ENCODE measurements around the gene GPR39. TPM values are rescaled to one million over a fixed set of nuclear protein-coding genes. Genes with fewer than 3 reads are reported as not detected.

Gene GPR39
- total RNA-seq, 1 experiment from 2014 or later: 20.9 TPM

DNA sequence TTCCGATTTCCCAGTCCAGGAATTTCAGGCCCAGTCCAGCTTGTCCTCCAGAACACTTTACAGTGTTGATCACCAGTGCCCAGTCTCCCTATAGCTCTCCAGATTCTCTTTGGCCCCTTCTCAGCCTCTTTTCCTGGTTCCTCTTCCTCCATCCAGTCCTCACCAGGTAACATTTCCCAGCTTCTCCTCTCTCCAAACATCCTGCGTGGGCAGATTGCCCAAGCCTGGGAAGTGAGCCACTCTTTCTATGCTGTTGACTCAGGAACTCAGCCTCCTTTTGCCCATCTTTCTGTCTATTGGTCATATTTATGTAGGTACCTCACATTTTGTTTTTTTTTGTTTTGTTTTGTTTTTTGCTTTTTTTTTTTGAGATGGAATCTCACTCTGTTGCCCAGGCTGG is 144.0 kb downstream of the GPR39 start:
- intact Hi-C loops (cut with micrococcal nuclease; ENCODE audit: unreplicated experiment): no loop called here
- H4K20me1 ChIP-seq (ENCODE audit: insufficient read depth): no peaks in the 10 kb centered on the region
- H2AFZ ChIP-seq: no peak overlapping the region
- H3K4me2 ChIP-seq: no peak overlapping the region
- POLR2A ChIA-PET (ENCODE audit: unreplicated experiment): no interaction called here
- no peak for DNase-seq
- H3K9me2 ChIP-seq (ENCODE audit: insufficient read depth): no peaks in the 10 kb centered on the region
- H3K4me3 ChIP-seq: no peak overlapping the region
- CTCF ChIA-PET: no interaction called here
- H3K79me2 ChIP-seq (ENCODE audit: low read depth): peaks cover 12% of the 10 kb centered on the region
- H3K4me1 ChIP-seq (replicated peaks; ENCODE audit: insufficient read depth): no peaks in the 10 kb centered on the region
- TF ChIP-seq EZH2 (IDR thresholded peaks at IDR 0.05; ENCODE audit: low read depth) (no peak), CTCF (conservative IDR thresholded peaks at IDR 0.05) (no peak)
- no peaks in the 10 kb centered on the region for H3K9me3 ChIP-seq (ENCODE audit: insufficient read depth, low read depth)
- BruUV-seq (replicated peaks): no TSS peak
- no peaks in the 10 kb centered on the region for H3K36me3 ChIP-seq (ENCODE audit: low read depth)
- H3K27me3 ChIP-seq (ENCODE audit: insufficient read depth, low read depth): no peaks in the 10 kb centered on the region
- no peak overlapping the region for H3K27ac ChIP-seq
- no peaks in the 10 kb centered on the region for H3F3A ChIP-seq (ENCODE audit: insufficient read depth, low read depth)

- intact Hi-C loops (cut with micrococcal nuclease; ENCODE audit: unreplicated experiment): no loop called here
- H2AFZ ChIP-seq: no peak overlapping the region
- peaks cover 6% of the 10 kb centered on the region for H3K79me2 ChIP-seq (ENCODE audit: low read depth)
- H3K4me3 ChIP-seq: no peak overlapping the region
- H3K36me3 ChIP-seq (ENCODE audit: low read depth): no peaks in the 10 kb centered on the region
- no peaks in the 10 kb centered on the region for H3F3A ChIP-seq (ENCODE audit: insufficient read depth, low read depth)
- no peaks in the 10 kb centered on the region for H4K20me1 ChIP-seq (ENCODE audit: insufficient read depth)
- no peaks in the 10 kb centered on the region for H3K9me2 ChIP-seq (ENCODE audit: insufficient read depth)
- H3K4me2 ChIP-seq: no peak overlapping the region
- H3K9me3 ChIP-seq (ENCODE audit: insufficient read depth, low read depth): no peaks in the 10 kb centered on the region
- POLR2A ChIA-PET (ENCODE audit: unreplicated experiment): no interaction called here
- BruUV-seq (replicated peaks): no TSS peak
- no peaks in the 10 kb centered on the region for H3K4me1 ChIP-seq (replicated peaks; ENCODE audit: insufficient read depth)
- DNase-seq: no peak
- H3K27ac ChIP-seq: no peak overlapping the region
- CTCF ChIA-PET: no interaction called here
- TF ChIP-seq CTCF (conservative IDR thresholded peaks at IDR 0.05) (no peak), EZH2 (IDR thresholded peaks at IDR 0.05; ENCODE audit: low read depth) (no peak)
- no peaks in the 10 kb centered on the region for H3K27me3 ChIP-seq (ENCODE audit: insufficient read depth, low read depth)
Observed at GRCh38 chr2:132562245-132562644, 145.6 kb downstream of the GPR39 start.

DNA sequence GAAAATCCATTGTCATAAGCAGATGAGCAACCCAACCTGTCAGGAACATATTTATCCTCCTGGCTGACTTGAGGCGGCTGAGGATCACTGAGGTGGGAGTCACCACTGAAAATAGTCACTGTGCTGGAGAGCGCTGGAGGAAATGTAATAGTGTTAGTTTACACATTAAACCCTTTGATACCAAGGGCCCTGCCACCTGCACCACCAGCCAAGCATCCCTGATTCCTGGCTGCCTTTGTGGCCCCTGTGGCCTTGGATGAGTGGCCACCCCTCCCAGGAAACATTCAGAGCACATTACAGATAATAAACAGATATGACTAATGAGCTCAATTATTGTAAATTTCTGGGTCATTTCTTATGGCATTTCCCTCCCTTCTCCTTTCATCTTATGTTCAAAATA is 147.5 kb downstream of the GPR39 start:
- Histone ChIP-seq H3K4me2 (no peak overlapping the region), H3K36me3 (ENCODE audit: low read depth) (no peaks in the 10 kb centered on the region), H3K9me3 (ENCODE audit: insufficient read depth, low read depth) (no peaks in the 10 kb centered on the region), H3K4me3 (no peak overlapping the region), H3K4me1 (replicated peaks; ENCODE audit: insufficient read depth) (no peaks in the 10 kb centered on the region), H2AFZ (no peak overlapping the region), H3K27ac (no peak overlapping the region), H3K79me2 (ENCODE audit: low read depth) (peaks cover 9% of the 10 kb centered on the region), H3F3A (ENCODE audit: insufficient read depth, low read depth) (no peaks in the 10 kb centered on the region), H3K9me2 (ENCODE audit: insufficient read depth) (no peaks in the 10 kb centered on the region), H3K27me3 (ENCODE audit: insufficient read depth, low read depth) (no peaks in the 10 kb centered on the region), H4K20me1 (ENCODE audit: insufficient read depth) (no peaks in the 10 kb centered on the region)
- no peak for DNase-seq
- BruUV-seq (replicated peaks): no TSS peak
- intact Hi-C loops (cut with micrococcal nuclease; ENCODE audit: unreplicated experiment): no loop called here
- TF ChIP-seq CTCF (conservative IDR thresholded peaks at IDR 0.05): no peak
- TF ChIP-seq EZH2 (IDR thresholded peaks at IDR 0.05; ENCODE audit: low read depth): no peak
- ChIA-PET CTCF (no interaction called here), POLR2A (ENCODE audit: unreplicated experiment) (no interaction called here)
